HepG2 (cell line): Measurements from ENCODE around the gene NPPA. TPM values are rescaled to one million over a fixed set of nuclear protein-coding genes. Genes with fewer than 3 reads are reported as not detected.

Experiments
- BORCS8-MEF2B ChIP-seq: sonication (generic); formaldehyde crosslinking; IDR thresholded peaks from 2 replicates; pipeline ENCODE4 v1.8.0; 2022; ENCODE audit warnings: mild to moderate bottlenecking, missing genetic modification reagents
- KLF12 ChIP-seq: sonication (generic); formaldehyde crosslinking; IDR thresholded peaks from 2 replicates; pipeline ENCODE4 v1.4.0; 2020; ENCODE audit warnings: missing genetic modification reagents, borderline replicate concordance
- POLR2A ChIP-seq, 2 experiments: IDR thresholded peaks; 2 replicates each; pipeline ENCODE4 v1.6.1; 2011; ENCODE audit warnings: low read depth in 2 of 2, low read length in 2 of 2, mild to moderate bottlenecking in 1 of 2, moderate library complexity in 1 of 2; ENCODE audit not compliant: insufficient read depth in 1 of 2
- RFX3 ChIP-seq: IDR thresholded peaks from 2 replicates; pipeline ENCODE4 v1.6.1; 2016; ENCODE audit warnings: missing biosample characterization, missing genetic modification reagents
- RXRA ChIP-seq: sonication (generic); formaldehyde crosslinking; IDR thresholded peaks from 2 replicates; pipeline ENCODE4 v1.5.1; 2020; ENCODE audit warnings: missing genetic modification reagents
- TARDBP ChIP-seq: sonication (generic); formaldehyde crosslinking; IDR thresholded peaks from 2 replicates; pipeline ENCODE4 v1.8.0; 2022; ENCODE audit warnings: mild to moderate bottlenecking, missing genetic modification reagents
- TCF7L2 ChIP-seq: IDR thresholded peaks from 2 replicates; pipeline ENCODE4 v1.6.1; 2011; ENCODE audit warnings: mild to moderate bottlenecking, low read depth, low read length, moderate library complexity
- ZBTB38 ChIP-seq: sonication (generic); formaldehyde crosslinking; IDR thresholded peaks from 2 replicates; pipeline ENCODE4 v1.5.1; 2020; ENCODE audit warnings: mild to moderate bottlenecking, missing genetic modification reagents
- ZFAT ChIP-seq: sonication (generic); formaldehyde crosslinking; conservative IDR thresholded peaks from 2 replicates; pipeline ENCODE4 v1.8.1; 2023; ENCODE audit warnings: missing genetic modification reagents, inconsistent platforms
- ZNF205 ChIP-seq: IDR thresholded peaks from 2 replicates; pipeline ENCODE4 v1.6.1; 2018; ENCODE audit warnings: missing biosample characterization, missing genetic modification reagents
- ZNF232 ChIP-seq: sonication (generic); formaldehyde crosslinking; IDR thresholded peaks from 2 replicates; pipeline ENCODE4 v1.4.0; 2020; ENCODE audit warnings: missing genetic modification reagents, borderline replicate concordance
- polyA plus RNA-seq, 8 experiments: library from polyadenylated mRNA; depleted of rRNA in 3 of 8; stranded (reverse) in 7 of 8; unstranded in 1 of 8; fragments of >200 nt; fragmentation: Illumina TruSeq in 4 of 8; extraction: Trizol in 4 of 8; gene quantifications; 2 replicates each; pipeline versions ENCODE4 v1.2.1 to v1.2.3, GENCODE V29; 2011 to 2016; ENCODE audit warnings: low read depth in 4 of 8, missing spikeins in 1 of 8, mixed read lengths in 1 of 8; ENCODE audit not compliant: insufficient read depth in 1 of 8
- total RNA-seq, 5 experiments: library from RNA; depleted of rRNA; stranded (reverse); fragments of >200 nt; fragmentation: Illumina TruSeq; extraction: Trizol; gene quantifications; 2 replicates each; pipeline ENCODE4 v1.2.3, GENCODE V29; 2016; ENCODE audit warnings: low read depth in 1 of 5
- TF ChIP-seq, protein P1 (sequence below): IDR thresholded peaks from 2 replicates; pipeline ENCODE4 v1.6.1; 2016; ENCODE audit warnings: mild to moderate bottlenecking, missing biosample characterization, missing genetic modification reagents
- TF ChIP-seq, protein P2 (sequence below): sonication (generic); formaldehyde crosslinking; IDR thresholded peaks from 2 replicates; pipeline ENCODE4 v1.4.0; 2020; ENCODE audit warnings: missing genetic modification reagents, mild to moderate bottlenecking, borderline replicate concordance
- TF ChIP-seq, protein P3 (sequence below): sonication (generic); formaldehyde crosslinking; conservative IDR thresholded peaks from 2 replicates; pipeline ENCODE4 v1.4.0; 2020; ENCODE audit warnings: missing genetic modification reagents
- TF ChIP-seq, protein P4 (sequence below): sonication (generic); formaldehyde crosslinking; IDR thresholded peaks from 2 replicates; pipeline ENCODE4 v1.5.0; 2020; ENCODE audit warnings: mild to moderate bottlenecking, missing genetic modification reagents, borderline replicate concordance
- TF ChIP-seq, protein P5 (sequence below): sonication (generic); formaldehyde crosslinking; IDR thresholded peaks from 2 replicates; pipeline ENCODE4 v1.8.0; 2022; ENCODE audit warnings: missing genetic modification reagents, low read depth, mild to moderate bottlenecking, borderline replicate concordance

Gene NPPA
- total and polyA plus RNA-seq, 2 of the 13 experiments (the other 11 are each of a cell fraction or from before 2014, with no cell fraction given): not detected

DNA sequence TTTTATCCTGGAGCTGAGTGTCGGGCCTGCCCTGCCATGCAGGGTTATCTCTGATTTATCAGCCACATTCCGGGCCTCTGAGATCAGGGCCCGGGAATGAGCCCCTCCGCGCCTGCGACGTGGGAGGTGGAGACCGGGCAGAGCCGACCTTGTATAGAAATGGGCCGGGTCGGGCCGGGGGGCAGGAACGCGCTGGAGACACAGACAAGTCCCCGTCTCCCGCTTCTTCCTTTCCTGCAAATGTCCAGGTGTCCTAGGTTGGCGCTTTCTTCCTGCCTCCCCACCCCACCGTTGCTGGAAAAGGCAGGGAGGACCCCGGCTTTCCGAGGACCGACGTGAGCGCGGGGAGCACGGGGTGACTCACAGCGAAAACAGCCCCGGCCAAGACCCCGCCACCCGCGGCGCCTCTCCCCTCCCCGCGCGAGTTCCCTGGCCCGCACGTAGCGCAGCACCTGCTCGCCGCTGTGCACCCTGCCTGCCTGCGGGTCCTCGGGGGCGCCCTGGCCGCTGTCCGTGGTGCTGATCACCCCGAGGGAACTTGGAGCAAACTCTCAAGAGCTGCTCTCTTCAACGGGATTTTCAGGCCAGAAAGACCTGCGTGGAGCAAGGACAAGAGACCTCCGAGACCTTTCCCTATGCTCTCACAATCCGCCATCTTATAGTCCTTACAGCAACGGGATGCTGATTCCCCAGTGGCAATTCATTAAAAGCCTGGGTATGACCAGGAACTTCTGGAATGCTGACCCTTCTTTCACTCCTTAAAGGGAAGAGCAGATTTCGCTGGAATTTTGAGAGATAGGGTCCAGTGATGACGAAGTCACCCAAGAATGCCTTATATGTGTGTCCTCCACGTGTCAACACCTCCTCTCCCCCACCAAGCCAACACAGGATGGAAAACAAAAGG lies 11.6 kb upstream of the NPPA start (continued):
- TF ChIP-seq, protein P1, sequence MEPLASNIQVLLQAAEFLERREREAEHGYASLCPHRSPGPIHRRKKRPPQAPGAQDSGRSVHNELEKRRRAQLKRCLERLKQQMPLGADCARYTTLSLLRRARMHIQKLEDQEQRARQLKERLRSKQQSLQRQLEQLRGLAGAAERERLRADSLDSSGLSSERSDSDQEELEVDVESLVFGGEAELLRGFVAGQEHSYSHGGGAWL (CRISPR knock-in tag): peak; percentile 99
- no peak for TF ChIP-seq POLR2A (IDR thresholded peaks at IDR 0.05; ENCODE audit: insufficient read depth in 1 of 2, low read depth in 2 of 2, low read length in 2 of 2)
- no peak for TF ChIP-seq TCF7L2
- TF ChIP-seq, protein P2, sequence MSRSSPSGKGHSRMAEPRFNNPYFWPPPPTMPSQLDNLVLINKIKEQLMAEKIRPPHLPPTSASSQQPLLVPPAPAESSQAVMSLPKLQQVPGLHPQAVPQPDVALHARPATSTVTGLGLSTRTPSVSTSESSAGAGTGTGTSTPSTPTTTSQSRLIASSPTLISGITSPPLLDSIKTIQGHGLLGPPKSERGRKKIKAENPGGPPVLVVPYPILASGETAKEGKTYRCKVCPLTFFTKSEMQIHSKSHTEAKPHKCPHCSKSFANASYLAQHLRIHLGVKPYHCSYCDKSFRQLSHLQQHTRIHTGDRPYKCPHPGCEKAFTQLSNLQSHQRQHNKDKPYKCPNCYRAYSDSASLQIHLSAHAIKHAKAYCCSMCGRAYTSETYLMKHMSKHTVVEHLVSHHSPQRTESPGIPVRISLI: peak; percentile 37; the same call in 1 of the 2 replicates
- TF ChIP-seq, protein P3, sequence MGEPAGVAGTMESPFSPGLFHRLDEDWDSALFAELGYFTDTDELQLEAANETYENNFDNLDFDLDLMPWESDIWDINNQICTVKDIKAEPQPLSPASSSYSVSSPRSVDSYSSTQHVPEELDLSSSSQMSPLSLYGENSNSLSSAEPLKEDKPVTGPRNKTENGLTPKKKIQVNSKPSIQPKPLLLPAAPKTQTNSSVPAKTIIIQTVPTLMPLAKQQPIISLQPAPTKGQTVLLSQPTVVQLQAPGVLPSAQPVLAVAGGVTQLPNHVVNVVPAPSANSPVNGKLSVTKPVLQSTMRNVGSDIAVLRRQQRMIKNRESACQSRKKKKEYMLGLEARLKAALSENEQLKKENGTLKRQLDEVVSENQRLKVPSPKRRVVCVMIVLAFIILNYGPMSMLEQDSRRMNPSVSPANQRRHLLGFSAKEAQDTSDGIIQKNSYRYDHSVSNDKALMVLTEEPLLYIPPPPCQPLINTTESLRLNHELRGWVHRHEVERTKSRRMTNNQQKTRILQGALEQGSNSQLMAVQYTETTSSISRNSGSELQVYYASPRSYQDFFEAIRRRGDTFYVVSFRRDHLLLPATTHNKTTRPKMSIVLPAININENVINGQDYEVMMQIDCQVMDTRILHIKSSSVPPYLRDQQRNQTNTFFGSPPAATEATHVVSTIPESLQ (CRISPR knock-in tag): peak; percentile 98
- TF ChIP-seq, protein P4, sequence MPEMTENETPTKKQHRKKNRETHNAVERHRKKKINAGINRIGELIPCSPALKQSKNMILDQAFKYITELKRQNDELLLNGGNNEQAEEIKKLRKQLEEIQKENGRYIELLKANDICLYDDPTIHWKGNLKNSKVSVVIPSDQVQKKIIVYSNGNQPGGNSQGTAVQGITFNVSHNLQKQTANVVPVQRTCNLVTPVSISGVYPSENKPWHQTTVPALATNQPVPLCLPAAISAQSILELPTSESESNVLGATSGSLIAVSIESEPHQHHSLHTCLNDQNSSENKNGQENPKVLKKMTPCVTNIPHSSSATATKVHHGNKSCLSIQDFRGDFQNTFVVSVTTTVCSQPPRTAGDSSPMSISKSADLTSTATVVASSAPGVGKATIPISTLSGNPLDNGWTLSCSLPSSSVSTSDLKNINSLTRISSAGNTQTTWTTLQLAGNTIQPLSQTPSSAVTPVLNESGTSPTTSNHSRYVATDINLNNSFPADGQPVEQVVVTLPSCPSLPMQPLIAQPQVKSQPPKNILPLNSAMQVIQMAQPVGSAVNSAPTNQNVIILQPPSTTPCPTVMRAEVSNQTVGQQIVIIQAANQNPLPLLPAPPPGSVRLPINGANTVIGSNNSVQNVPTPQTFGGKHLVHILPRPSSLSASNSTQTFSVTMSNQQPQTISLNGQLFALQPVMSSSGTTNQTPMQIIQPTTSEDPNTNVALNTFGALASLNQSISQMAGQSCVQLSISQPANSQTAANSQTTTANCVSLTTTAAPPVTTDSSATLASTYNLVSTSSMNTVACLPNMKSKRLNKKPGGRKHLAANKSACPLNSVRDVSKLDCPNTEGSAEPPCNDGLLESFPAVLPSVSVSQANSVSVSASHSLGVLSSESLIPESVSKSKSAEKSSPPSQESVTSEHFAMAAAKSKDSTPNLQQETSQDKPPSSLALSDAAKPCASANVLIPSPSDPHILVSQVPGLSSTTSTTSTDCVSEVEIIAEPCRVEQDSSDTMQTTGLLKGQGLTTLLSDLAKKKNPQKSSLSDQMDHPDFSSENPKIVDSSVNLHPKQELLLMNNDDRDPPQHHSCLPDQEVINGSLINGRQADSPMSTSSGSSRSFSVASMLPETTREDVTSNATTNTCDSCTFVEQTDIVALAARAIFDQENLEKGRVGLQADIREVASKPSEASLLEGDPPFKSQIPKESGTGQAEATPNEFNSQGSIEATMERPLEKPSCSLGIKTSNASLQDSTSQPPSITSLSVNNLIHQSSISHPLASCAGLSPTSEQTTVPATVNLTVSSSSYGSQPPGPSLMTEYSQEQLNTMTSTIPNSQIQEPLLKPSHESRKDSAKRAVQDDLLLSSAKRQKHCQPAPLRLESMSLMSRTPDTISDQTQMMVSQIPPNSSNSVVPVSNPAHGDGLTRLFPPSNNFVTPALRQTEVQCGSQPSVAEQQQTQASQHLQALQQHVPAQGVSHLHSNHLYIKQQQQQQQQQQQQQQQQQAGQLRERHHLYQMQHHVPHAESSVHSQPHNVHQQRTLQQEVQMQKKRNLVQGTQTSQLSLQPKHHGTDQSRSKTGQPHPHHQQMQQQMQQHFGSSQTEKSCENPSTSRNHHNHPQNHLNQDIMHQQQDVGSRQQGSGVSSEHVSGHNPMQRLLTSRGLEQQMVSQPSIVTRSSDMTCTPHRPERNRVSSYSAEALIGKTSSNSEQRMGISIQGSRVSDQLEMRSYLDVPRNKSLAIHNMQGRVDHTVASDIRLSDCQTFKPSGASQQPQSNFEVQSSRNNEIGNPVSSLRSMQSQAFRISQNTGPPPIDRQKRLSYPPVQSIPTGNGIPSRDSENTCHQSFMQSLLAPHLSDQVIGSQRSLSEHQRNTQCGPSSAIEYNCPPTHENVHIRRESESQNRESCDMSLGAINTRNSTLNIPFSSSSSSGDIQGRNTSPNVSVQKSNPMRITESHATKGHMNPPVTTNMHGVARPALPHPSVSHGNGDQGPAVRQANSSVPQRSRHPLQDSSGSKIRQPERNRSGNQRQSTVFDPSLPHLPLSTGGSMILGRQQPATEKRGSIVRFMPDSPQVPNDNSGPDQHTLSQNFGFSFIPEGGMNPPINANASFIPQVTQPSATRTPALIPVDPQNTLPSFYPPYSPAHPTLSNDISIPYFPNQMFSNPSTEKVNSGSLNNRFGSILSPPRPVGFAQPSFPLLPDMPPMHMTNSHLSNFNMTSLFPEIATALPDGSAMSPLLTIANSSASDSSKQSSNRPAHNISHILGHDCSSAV (CRISPR knock-in tag): no peak
- TF ChIP-seq KLF12 (CRISPR knock-in tag): peak; percentile 86; the same call in 1 of the 2 replicates
- peak; percentile 98 for TF ChIP-seq ZNF232 (CRISPR knock-in tag)
- peak; percentile 98 for TF ChIP-seq BORCS8-MEF2B (CRISPR knock-in tag)
- peak; percentile 53; the same call in 1 of the 2 replicates for TF ChIP-seq ZFAT (CRISPR knock-in tag)
- peak; percentile 95 for TF ChIP-seq ZNF205 (CRISPR knock-in tag)
- TF ChIP-seq TARDBP (CRISPR knock-in tag): 0 out of 2 replicates have a peak, but pooled peaks have one; percentile 23
- no peak for TF ChIP-seq RFX3 (CRISPR knock-in tag)
- TF ChIP-seq, protein P5, sequence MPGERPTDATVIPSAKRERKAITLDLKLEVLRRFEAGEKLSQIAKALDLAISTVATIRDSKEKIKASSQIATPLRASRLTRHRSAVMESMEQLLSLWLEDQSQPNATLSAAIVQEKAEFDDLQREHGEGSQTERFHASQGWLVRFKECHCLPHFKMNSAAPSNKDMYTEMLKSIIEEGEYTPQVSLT (CRISPR knock-in tag): no peak; the same call in 1 of the 2 replicates
- TF ChIP-seq RXRA (CRISPR knock-in tag): peak; percentile 67
- peak; percentile 83 for TF ChIP-seq ZBTB38 (CRISPR knock-in tag)
